Adipose tissue (tissue), 3 donors: Measurements from ENCODE around the gene SLC41A3. TPM values are rescaled to one million over a fixed set of nuclear protein-coding genes. Genes with fewer than 3 reads are reported as not detected.

Experiments
- H3K27ac ChIP-seq: one replicate; pipeline ENCODE4 v1.5.1; 2013; ENCODE audit warnings: low read depth, low read length
- WGBS, 3 donors: extraction: QIAGEN DNeasy Blood & Tissue Kit; methylation state at CpG; one replicate each; pipeline ENCODE4 v1.1.7; 2013; 5-methylcytosine and 5-hydroxymethylcytosine counted together
- polyA plus RNA-seq, 3 donors: library from polyadenylated mRNA; stranded (reverse); fragments of 200-250 nt; gene quantifications; one replicate each; pipeline ENCODE4 v1.2.3, GENCODE V29; 2013
- donor health status: healthy with polysubstance abuse.
- donor health status: Bipolar disorder and iron deficiency.
- donor health status: healthy.

SLC41A3 gene
- polyA plus RNA-seq, 3 donors: 22.3 to 31.3 (median 31.3) TPM

DNA sequence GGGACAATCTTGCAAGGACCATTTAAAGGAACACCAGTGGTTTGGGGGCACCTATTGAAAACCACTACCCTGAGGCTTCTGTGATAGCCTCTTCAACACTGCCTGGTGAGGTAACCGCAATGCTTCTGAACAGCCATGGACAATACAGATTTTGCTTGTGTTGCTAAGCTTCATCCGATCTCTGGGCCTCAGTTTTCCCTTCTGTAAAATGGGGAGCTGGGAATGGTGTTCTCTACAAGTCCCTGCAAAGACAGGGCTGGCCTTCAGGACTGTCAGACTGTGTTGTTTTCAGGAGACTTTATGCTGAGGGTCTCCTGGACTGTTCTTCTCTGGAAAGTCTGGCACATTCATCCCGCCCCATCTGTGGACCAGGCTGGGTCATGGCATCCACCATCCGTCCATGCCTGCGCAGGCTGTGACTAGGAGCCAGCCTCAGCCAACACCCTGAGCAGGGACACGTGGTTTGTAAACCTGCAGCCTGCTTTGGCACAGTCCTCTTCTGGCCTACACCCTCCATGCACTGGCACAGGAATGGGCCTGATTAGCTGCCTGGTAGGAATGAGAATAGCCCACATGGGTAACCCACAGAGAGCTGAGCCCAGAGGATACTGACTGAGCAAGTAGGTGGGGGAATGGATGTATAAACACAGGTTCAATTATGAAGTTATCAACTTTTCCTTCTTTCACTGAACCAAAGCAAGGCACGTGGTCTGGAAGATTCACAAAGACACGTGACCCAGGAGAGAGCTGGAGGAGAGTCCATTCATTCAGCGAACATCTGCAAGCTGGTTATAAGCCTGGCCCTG, 59.7 kb downstream of the SLC41A3 start:
- WGBS, 3 donors: 92 to 95% (median 93%) methylated on average over 9 of the region's 9 CpGs
- H3K27ac ChIP-seq: no peak overlapping the region

DNA sequence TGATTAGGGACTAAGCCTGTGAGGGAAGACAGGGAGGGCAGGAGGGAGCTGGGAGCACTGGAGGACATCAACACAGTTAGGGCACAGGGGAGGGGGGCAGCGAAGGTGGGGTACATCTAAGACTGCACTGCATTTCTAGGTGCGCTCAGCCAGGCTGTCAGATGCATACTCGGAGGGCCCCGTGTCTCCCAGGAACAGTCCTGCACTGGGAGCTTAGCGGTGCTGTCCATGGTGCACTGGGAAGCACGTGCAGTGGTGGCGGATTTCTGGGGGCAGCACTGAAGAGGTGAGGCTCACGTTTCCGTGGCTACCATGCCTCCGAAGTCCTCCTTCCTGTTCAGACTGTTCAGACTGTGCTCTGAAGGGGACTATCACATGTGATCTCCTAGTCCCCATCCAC, 60.5 kb downstream of the SLC41A3 start:
- H3K27ac ChIP-seq: no peak overlapping the region
- WGBS, 3 donors: 74 to 86% (median 80%) methylated on average over 10 of the region's 10 CpGs

DNA sequence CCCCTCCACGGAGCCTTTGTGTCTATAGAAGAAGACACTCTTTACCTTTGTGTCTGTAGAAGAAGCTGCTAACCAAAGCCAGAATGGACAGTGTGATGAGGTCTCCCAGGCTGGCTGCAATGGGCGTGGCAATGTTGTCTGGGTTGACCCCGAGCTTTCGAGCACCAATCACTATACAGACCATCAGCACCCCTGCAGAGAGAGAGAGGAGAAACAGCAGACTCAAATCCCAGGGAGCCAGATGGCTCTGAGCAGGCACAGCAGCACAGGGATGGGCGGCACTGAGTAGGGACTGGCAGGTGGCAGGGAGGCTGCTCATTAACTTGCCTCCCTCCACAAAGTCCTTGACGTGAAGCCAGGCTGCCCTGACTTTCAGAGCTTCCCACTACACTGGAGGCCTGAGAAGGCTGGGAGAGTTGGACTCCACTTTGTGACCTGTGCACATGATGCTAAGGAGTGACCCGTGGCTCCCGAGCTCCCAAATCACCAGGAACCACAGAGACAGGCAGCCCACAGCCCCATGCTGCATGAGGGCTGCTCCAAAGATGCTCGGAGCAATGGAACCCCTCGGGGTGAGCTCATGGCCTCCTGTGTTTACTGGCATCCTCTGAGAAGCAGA, 61.1 kb downstream of the SLC41A3 start:
- 84 to 93% (median 84%) methylated on average over 10 of the region's 10 CpGs for WGBS, 3 donors
- no peak overlapping the region for H3K27ac ChIP-seq

DNA sequence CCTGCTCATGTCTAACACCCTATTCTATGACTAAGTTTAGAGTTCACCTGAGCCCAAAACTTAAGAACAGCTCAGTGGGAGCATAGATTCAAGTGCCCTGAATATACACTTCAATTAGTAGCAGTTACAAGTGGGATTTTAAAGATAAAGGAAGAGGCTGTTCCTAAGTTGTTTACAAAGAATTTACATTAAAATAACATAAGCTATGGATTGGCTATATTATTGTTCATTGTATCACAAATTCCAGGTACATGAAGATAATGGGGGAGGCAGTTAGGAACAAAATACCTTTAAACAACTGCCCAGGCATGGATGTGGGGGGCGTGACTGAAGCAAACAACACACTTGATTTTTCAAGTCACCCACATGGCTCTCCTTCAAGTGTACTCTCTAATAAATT, 62.2 kb downstream of the SLC41A3 start:
- WGBS, 3 donors: 94 to 96% (median 95%) methylated on average over 1 of the region's 1 CpG
- H3K27ac ChIP-seq: no peak overlapping the region

DNA sequence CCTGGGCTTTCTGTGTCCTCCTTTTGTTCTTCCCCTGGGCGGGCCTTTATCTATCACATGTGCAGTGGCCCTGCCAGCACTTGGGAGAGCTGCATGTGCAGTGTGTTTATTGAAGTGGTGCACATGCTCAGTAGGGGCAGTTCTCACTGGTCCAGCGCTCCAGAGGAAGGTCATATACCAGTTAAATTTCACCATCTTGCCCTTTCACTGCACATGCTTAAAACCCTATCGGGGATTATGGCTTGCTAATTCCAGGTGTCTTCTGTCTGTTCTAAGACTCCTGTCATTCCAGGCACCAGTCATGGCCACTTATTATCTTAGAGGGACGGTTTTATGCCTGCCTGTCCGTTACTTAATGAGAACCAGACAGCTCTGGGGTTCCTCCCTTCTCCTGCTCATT, 62.7 kb downstream of the SLC41A3 start:
- 67 to 85% (median 76%) methylated on average over 5 of the region's 5 CpGs for WGBS, 3 donors
- no peak overlapping the region for H3K27ac ChIP-seq

- WGBS, 3 donors: 78 to 97% (median 85%) methylated on average over 5 of the region's 5 CpGs
- H3K27ac ChIP-seq: no peak overlapping the region
These were observed 64.2 kb downstream of the SLC41A3 start for GRCh38 chr3:126019683-126020082.

DNA sequence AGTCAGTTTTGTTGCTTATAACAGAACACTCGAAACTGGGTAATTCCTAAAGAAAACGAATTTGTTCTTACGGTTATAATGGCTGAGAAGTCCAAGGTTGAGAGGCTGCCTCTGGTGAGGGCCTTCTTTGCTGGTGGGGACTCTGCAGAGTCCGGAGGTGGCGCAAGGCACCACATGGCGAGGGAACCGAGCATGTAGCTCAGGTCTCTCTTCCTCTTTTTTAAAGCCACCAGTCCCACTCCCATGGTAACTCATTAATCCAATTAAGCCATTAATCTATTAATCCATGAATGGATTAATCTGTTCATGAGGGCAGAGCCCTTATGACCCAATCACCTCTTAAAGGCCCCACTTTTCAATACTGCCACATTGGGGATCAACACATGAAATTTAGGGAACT, 64.9 kb downstream of the SLC41A3 start:
- no peak overlapping the region for H3K27ac ChIP-seq
- 78 to 94% (median 85%) methylated on average over 7 of the region's 7 CpGs for WGBS, 3 donors

DNA sequence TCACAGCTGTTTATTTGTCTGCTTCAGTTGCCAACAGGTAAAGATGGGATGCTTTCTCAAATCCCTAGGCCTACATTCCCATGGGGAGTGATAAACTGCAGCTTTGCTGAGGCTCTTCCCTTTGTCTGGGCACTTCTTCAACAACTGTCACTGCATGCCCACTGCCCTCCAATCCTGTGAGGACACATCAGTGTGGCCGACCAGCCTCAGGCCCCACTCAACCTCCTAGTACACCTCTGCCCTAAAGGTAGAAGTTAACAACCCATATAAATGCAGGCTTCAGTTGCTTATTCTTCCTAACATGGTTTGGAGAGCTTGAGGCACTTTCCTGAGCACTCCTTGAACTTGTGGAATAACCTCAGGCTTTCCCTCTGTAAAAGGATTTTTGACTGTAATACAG, 65.4 kb downstream of the SLC41A3 start:
- WGBS, 3 donors: 83 to 90% (median 86%) methylated on average over 1 of the region's 1 CpG
- no peak overlapping the region for H3K27ac ChIP-seq

DNA sequence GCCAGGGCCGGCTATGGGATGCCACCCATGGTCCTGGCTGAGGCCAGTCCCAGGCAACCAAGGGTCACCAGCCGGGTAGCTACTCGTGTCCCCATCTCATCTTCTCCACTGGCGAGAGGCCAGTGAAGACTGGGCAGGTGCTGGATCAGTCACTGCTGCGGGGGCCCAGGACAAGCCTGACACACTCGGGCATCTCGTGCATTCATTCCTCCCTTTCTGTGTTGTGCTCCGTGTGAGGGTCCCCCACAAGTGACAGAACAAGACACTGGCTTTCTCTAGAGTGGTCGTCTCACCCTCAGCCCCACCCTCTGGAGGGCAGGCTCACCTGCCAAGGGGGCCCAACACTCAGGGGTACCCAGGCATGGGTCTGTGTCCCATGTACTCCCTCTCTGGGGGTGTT, 66.6 kb downstream of the SLC41A3 start:
- no peak overlapping the region for H3K27ac ChIP-seq
- 93 to 95% (median 94%) methylated on average over 9 of the region's 9 CpGs for WGBS, 3 donors

DNA sequence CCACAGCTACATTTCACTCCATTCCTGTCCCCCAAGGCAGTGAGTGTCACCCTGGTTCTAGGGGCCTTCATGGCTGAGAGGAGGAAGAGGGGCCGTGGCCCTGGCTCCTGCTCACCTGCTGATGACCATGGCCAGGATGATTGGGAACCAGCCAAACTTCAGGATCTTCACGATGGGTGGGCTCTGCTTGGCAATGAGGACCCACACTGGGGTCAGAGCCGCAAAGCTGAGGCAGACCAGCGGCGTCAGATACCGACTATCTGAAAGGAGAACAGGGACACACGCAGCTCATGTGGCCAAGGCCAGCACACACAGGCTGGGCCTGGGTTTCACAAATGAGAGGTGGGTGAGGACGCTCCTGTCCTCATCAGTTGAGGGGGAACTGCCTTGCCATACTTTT, 67.3 kb downstream of the SLC41A3 start:
- H3K27ac ChIP-seq: no peak overlapping the region
- WGBS, 3 donors: 94 to 100% (median 96%) methylated on average over 8 of the region's 8 CpGs

DNA sequence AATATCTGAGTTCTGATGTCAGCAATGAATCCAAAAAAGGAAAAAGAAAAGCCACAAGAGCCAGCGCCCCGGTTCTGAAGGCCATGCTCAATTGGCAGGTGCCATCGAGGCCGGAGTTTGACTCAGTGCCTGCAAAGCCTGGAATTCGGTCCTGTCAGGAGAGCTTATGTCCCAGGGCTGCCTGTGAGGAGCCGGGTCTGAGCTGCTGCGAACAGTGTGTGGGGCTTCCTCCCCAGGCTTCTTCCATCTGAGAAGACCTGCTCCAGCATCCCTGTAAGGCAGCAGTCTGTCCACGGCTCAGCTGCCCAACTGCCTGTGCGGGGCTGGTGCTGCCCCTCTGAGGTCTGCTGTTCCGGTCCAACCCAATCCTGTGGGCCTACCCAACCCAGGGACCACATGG, 68.8 kb downstream of the SLC41A3 start:
- 80 to 94% (median 91%) methylated on average over 10 of the region's 10 CpGs for WGBS, 3 donors
- no peak overlapping the region for H3K27ac ChIP-seq

DNA sequence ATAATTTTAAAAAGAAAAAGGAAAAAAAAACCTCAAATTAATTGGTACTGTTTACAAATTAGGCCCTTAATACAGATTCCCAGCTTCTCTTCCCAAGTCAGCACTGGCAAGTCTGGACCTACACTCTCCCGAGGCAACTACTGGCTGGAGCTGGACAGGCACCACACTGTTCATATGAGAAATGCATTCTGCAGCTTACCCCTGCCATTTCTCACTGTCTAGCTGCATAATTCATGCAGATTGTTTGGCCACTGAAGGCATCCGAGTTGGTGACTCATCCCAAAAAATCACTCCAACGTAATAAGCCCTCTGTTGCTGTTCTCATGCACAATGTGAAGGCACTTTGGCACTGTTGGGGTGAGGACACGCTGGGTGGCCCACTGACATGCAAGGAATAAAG, 69.7 kb downstream of the SLC41A3 start:
- H3K27ac ChIP-seq: no peak overlapping the region
- WGBS, 3 donors: 62 to 79% (median 69%) methylated on average over 4 of the region's 4 CpGs

GRCh38 chr3:126013751-126014156, 70.2 kb downstream of the SLC41A3 start:
- no peak overlapping the region for H3K27ac ChIP-seq
- 82 to 90% (median 86%) methylated on average over 8 of the region's 8 CpGs for WGBS, 3 donors

- WGBS, 3 donors: 93 to 95% (median 94%) methylated on average over 3 of the region's 3 CpGs
- H3K27ac ChIP-seq: no peak overlapping the region
These were observed 74.7 kb downstream of the SLC41A3 start for GRCh38 chr3:126009181-126009580.

GRCh38 chr3:126008219-126008618, 75.7 kb downstream of the SLC41A3 start:
- no peak overlapping the region for H3K27ac ChIP-seq
- 94 to 99% (median 96%) methylated on average over 3 of the region's 3 CpGs for WGBS, 3 donors

DNA sequence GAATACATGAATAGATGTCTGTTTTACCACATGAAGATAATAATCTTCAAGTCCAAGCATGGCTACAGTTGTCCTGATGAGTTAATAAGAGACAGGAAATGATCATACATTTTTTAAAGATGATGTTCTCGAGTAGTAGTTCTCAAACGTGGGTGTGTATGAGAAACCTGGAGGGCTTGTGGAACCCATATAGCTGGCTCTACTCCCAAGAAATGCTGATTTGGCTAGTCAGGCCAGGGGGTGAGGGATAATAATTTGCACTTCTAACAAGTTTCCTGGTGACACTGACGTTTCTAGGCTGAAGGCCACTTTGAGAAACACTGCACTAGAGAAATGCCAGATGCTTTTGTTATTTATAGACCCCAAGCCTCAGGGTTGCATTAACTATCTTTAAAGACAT, 78.0 kb downstream of the SLC41A3 start:
- H3K27ac ChIP-seq: no peak overlapping the region
- 30 to 55% (median 32%) methylated on average over 3 of the region's 3 CpGs for WGBS, 3 donors

GRCh38 chr3:126004692-126005091, 79.2 kb downstream of the SLC41A3 start:
- WGBS, 3 donors: 95 to 98% (median 98%) methylated on average over 7 of the region's 7 CpGs

GRCh38 chr3:126004217-126004616, 79.7 kb downstream of the SLC41A3 start:
- H3K27ac ChIP-seq: no peak overlapping the region
- WGBS, 3 donors: 90 to 96% (median 93%) methylated on average over 6 of the region's 6 CpGs

More at GRCh38 chr3:126004692-126005091, 79.2 kb downstream of the SLC41A3 start:
- H3K27ac ChIP-seq: no peak overlapping the region

DNA sequence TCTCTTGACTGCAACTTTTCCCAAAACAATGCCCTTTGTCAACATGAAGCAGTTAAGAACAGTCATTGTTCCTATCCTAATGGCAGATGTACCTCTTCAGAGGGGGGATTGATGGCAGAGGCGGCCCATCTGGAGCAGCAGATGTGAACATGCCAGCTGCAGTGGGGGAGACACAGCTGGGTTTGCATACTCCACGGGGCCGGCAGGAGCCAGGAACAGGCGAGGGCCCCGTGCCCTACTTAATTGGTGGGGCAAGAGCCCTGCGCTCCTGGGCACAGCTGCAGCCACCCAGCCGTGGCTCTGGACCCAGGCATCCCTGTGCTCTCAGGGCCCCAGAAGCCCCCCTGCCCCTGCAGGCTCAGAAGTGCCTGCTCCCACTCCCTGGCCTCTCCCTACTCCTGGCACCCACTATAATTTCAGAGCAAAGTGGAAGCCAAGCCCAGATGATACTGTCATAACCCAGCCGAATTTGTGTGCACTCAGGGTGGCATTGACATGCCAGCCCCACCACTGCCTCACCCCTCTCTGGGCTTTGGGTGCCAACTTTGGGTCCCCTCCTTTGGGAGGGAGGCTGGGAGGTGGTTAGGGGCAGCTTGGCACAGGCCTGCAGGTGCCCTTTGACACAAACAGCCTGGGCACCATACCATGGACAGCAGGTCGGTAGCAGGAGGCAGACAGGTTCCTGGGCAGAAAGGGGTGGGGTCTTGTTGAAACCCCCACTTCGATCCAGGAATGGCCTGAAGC, 80.3 kb downstream of the SLC41A3 start:
- 91 to 95% (median 91%) methylated on average over 9 to 10 of the region's 10 CpGs for WGBS, 3 donors
- H3K27ac ChIP-seq: no peak overlapping the region
